Colonic mucosa (tissue), 4 donors: ENCODE results near the gene FCER2. TPM values are rescaled to one million over a fixed set of nuclear protein-coding genes. Genes with fewer than 3 reads are reported as not detected.

Experiments
- DNase-seq: peaks from one replicate; pipeline ENCODE4 v3.0.0-alpha.2; 2020
- H3K27ac ChIP-seq: fragments of 200-600 bp; one replicate; pipeline ENCODE4 v1.8.0; 2021
- H3K27me3 ChIP-seq: fragments of 200-600 bp; one replicate; pipeline ENCODE4 v1.8.0; 2021
- H3K36me3 ChIP-seq: fragments of 200-600 bp; one replicate; pipeline ENCODE4 v1.8.0; 2021
- H3K4me1 ChIP-seq: fragments of 200-600 bp; one replicate; pipeline ENCODE4 v1.8.0; 2021; ENCODE audit warnings: mild to moderate bottlenecking
- H3K4me3 ChIP-seq: fragments of 200-600 bp; one replicate; pipeline ENCODE4 v1.8.0; 2021
- H3K9ac ChIP-seq, 2 donors: one replicate each; pipeline ENCODE4 v1.7.0; 2013; ENCODE audit warnings: control low read depth in 2 of 2, low read depth in 2 of 2, low read length in 2 of 2
- H3K9me3 ChIP-seq: fragments of 200-600 bp; one replicate; pipeline ENCODE4 v1.8.0; 2021
- intact Hi-C: fragments of 100-400 bp; cut with DNase I; formaldehyde crosslinking; loops from one replicate; pipeline ENCODE4 v1.14.1; 2022
- total RNA-seq, 2 donors: library from RNA; stranded (reverse); fragmentation: NEBNext Ultra II Directional in 1 of 2; extraction: Animal tissue kit (Norgen Biotek cat#: 25700) in 1 of 2; gene quantifications; one replicate each; pipeline ENCODE4 v1.2.1, GENCODE V29; 2021
- TF ChIP-seq, protein P1 (sequence below): fragments of 200-600 bp; IDR thresholded peaks from one replicate; pipeline ENCODE4 v1.8.0; 2022; ENCODE audit warnings: antibody characterized with exemption, mild to moderate bottlenecking
- donor health status: healthy.
- donor health status: DM: no; HTN: no; CAD: no.
- donor health status: DM: no; HTN: no; CAD: no.

Gene FCER2
- total RNA-seq, 2 donors from 2014 or later = 0.35 to 1.3 TPM

DNA sequence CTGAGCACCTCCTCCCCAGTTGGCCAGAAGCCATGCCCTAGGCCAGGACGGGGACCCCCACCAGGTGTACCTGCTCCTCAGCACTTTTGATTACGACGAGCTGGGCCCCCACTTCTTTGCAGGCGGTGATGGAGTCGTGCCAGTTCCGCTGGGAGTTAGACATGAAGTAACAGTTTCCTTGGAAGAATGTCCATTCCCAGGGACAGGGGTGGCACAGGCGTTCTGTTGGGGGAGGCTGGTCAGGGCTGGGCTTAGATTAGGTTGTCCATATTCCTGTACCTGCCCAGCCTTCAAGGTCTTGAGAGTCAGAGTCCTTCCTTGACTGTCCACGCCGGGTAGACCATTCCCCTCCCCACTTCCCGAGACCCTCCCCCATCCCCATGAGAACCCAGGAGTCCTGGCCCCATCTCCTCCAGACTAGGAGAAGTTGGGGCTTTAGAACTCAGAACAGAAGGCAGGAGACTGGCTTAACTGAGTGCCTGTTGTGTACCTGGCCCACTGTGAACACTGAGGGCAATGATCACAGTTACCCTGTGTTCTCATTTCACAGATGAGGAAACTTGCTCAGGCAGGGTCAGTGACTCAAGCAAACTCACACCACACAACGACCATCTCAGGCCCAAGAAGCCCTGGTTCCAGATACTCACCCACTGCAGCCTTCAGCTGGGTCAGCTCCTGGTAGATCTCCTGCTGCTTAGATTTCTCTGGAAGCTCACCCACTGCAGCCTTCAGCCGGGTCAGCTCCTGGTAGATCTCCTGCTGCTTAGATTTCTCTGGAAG is 43.1 kb upstream of the FCER2 start:
- Histone ChIP-seq H3K27me3 (no peaks in the 10 kb centered on the region), H3K4me3 (no peak overlapping the region), H3K27ac (no peak overlapping the region), H3K4me1 (no peaks in the 10 kb centered on the region), H3K9ac (no peak overlapping the region), H3K36me3 (no peaks in the 10 kb centered on the region), H3K9me3 (no peaks in the 10 kb centered on the region)
- intact Hi-C loops = no loop called here
- DNase-seq = no peak
- TF ChIP-seq, protein P1, sequence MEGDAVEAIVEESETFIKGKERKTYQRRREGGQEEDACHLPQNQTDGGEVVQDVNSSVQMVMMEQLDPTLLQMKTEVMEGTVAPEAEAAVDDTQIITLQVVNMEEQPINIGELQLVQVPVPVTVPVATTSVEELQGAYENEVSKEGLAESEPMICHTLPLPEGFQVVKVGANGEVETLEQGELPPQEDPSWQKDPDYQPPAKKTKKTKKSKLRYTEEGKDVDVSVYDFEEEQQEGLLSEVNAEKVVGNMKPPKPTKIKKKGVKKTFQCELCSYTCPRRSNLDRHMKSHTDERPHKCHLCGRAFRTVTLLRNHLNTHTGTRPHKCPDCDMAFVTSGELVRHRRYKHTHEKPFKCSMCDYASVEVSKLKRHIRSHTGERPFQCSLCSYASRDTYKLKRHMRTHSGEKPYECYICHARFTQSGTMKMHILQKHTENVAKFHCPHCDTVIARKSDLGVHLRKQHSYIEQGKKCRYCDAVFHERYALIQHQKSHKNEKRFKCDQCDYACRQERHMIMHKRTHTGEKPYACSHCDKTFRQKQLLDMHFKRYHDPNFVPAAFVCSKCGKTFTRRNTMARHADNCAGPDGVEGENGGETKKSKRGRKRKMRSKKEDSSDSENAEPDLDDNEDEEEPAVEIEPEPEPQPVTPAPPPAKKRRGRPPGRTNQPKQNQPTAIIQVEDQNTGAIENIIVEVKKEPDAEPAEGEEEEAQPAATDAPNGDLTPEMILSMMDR = no peak

DNA sequence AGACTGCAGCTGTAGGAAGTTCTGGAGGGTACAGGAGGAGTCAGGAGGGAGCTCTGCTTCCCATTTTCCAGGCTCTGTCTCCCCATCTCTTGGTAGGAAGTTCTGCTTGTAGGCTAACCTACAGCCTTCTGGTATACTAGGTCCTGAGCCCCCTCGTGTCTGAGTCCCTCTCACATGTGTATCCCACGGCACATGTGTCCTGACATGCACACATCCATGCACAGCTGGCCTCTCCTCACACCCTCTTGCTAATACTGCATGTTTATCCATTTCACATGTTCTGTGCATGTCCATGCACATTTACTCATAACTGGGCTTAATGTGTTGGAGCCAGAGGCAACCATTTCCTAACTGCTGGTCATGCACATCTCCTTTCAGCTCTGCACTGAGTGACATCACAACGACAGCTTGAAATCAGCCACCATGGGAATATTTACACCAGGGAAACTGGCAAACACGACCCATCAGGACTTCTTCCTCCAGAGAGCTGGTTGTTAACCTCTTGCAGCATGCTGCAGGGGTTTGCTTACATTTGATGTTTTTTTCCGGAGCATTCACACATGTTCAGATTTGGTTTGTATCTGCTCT is 42.4 kb upstream of the FCER2 start:
- no peak for DNase-seq
- H3K9me3 ChIP-seq = no peaks in the 10 kb centered on the region
- H3K4me3 ChIP-seq = no peak overlapping the region
- H3K36me3 ChIP-seq = no peaks in the 10 kb centered on the region
- no peaks in the 10 kb centered on the region for H3K4me1 ChIP-seq
- TF ChIP-seq, protein P1 = no peak
- no peak overlapping the region for H3K9ac ChIP-seq
- H3K27me3 ChIP-seq = no peaks in the 10 kb centered on the region
- intact Hi-C loops = no loop called here
- H3K27ac ChIP-seq = no peak overlapping the region

DNA sequence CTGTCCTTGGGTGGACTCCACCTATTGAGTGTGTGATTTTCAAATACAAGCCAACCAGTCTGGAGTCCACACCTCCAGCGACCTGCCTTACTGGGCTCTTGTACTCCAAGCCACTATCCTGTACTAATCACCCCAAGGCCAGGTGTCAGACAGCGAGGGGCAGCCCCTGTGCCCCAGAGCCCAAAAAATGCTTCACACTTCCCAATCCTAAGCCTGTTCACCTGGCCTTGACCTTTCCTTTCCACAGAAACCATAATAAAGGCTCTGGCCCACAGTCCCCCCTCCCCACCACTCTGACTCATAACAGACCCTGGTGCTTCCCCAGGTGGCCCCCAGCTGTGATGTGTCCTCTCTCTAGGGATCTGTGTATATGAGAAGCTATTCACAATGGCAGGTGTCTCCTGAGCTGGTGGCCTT is 41.5 kb upstream of the FCER2 start:
- no peaks in the 10 kb centered on the region for H3K27me3 ChIP-seq
- no peak for DNase-seq
- H3K4me3 ChIP-seq = no peak overlapping the region
- H3K9ac ChIP-seq = no peak overlapping the region
- no peaks in the 10 kb centered on the region for H3K4me1 ChIP-seq
- TF ChIP-seq, protein P1 = no peak
- intact Hi-C loops = no loop called here
- H3K27ac ChIP-seq = no peak overlapping the region
- no peaks in the 10 kb centered on the region for H3K36me3 ChIP-seq
- H3K9me3 ChIP-seq = no peaks in the 10 kb centered on the region

DNA sequence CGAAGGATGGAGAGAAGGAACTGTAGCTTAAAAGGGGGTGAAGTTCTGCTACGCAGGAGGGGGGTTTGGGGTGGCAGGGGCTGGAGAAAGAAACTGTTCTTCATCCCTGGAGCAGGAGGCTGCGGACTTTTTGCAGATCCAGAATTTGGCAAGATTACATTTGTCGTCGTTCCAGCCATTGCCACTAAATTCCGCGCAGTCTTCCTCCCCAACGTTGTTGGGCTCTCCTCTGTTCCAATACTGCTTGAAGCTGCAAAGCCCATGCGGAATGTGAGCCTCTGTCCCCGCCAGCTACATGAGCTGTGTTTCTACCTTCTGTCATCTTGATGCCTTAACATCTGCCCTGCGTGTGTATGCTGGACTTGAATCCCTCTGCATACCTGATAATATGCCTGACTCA is 41.1 kb upstream of the FCER2 start:
- Histone ChIP-seq H3K4me3 (no peak overlapping the region), H3K27ac (no peak overlapping the region), H3K27me3 (no peaks in the 10 kb centered on the region), H3K36me3 (no peaks in the 10 kb centered on the region), H3K9ac (no peak overlapping the region), H3K9me3 (no peaks in the 10 kb centered on the region), H3K4me1 (no peaks in the 10 kb centered on the region)
- no peak for DNase-seq
- intact Hi-C loops = no loop called here
- TF ChIP-seq, protein P1 = no peak

DNA sequence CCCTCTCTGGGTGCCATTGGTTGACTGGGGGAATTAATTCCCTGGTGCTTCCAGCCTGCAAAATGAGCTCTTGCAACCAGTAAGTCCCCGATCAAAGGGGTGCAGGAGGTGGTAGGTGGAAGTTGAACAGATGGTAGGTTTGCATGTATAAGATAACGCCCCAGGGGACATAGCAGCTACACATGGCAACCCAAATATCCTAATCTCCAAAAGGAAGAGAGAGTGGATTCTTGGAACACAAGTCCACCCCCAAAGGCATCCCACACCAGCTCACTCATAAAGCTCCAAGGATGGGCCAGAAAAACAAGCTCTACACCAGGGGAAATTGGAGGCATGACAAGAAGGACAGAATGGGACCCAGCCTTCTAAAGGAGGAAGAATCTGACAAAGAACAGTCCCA is 40.6 kb upstream of the FCER2 start:
- TF ChIP-seq, protein P1 = no peak
- no peak overlapping the region for H3K27ac ChIP-seq
- H3K9ac ChIP-seq = no peak overlapping the region
- intact Hi-C loops = no loop called here
- H3K9me3 ChIP-seq = no peaks in the 10 kb centered on the region
- H3K27me3 ChIP-seq = no peaks in the 10 kb centered on the region
- H3K4me3 ChIP-seq = no peak overlapping the region
- H3K4me1 ChIP-seq = no peaks in the 10 kb centered on the region
- no peak for DNase-seq
- H3K36me3 ChIP-seq = no peaks in the 10 kb centered on the region
